Hematopoietic multipotent progenitor cell treated with erythropoietin and hydrocortisone succinate and interleukin-3 and kit ligand, for 17 days (in vitro differentiated cells): ENCODE measurements around the gene ENAH.

Experiments used
- DNase-seq: peaks from one replicate; pipeline ENCODE4 v3.0.0-alpha.2; 2015; ENCODE audit warnings: low spot score

ENAH gene

DNA sequence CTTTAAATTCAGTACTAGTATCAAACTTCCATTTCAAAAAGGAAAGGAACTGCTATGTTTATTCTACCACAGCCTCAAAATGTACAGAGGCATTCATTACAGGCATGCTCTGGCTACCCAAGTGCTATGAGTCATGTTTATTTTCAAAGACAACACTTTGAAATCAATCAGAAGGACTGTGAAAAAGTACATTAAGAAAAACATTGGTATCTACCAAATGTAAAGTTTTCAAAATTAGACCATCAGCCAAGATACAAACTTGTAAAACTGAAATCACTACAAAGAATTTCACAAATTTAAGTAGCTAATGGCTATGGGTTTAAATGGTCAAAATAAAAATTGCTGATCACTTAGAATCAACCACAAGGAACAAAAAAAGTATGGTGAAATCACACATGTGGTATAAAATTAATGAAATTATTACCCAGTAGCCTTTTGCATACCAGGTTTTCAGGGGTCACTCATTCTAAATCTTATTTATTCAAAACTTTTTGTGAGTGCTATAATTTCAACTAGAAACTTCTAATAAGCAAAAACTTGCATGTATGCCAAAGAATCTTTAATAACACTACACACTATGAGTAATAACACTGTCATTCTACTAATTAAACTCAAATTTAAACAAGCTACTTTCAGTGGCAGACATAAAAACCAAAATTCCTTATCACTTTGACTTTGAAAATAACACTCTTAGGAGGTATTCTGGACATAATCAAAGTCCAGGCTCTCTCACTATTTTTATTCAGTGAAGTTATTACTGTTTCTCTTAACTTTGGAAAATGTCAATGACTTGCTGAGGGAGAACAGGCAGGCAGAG, 49.2 kb downstream of the ENAH start:
- DNase-seq = no peak

DNA sequence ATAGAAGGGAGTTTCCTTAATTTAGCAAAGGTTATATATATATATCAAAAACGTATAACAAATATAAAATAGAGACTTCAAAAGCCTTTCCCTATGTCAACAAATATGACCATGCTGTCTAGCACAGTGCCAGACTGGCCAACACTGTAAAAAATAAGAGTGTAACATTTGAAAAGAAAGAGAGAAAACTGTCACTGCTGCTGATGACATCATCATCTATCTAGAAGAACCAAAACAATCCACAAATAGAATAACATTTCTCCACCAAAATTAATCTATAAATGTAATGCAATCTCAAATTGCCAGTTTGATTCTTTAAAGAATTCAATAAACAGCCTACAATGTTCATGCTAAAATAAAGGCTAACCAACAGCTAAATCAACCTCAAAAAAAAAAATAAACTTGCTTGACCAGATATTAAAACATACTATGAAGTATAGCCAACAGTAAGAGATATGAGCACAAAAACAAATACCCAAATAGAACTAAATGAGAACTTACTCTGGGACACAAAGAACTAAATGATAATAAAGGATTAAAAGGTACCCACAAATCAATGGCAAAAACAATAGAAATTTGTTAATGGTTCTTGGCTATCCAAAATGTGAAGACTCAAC, 50.2 kb downstream of the ENAH start:
- DNase-seq = no peak

DNA sequence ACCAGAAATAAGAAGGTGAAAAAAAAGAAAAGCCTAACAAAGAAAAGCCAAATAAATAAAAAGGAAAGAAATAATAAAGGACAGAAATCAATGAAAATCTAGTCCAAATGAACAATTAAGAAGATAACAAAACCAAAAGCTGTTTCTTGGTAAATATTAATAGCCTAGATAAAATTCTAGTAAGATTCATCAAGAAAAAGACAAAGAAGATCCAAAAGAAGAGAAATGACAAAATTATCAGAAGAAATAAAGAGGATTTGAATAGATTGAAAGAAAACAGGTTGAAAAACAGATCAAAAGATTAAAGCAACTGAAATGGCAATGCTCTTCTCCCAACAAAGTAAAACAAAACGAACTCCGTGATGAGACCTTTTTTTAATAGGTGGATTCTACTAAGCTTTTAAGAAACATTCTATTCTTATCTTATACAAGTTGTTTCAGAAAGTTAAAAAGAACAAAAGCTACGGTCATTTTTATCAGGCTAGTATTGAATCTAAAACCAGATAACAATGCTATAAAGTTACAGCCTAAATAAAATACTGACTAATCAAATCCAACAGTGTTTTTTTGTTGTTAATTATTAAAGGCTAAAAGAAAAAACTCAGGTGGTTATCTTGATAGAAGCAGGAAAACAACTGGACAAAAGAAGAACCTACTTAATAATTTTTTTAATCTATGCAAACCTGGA, 50.9 kb downstream of the ENAH start:
- DNase-seq = no peak

DNA sequence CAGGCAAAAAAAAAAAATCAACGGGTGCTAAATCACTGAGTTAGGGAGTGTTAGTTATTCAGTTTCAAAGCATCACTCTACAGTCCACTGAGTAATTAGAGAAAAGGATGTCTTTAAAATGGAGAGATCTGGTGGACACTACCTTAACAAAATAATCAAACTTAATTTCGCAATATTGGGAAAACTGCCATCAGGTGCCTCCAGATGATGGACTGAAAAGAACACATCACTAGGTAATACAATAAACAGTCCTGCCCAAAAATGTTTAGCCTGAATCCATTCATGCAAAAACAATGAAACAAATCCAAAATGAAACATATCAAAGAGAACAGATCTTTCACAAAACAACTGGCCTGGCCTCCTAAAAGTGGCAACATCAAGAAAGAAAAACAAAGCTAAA, 54.1 kb downstream of the ENAH start:
- DNase-seq = no peak

DNA sequence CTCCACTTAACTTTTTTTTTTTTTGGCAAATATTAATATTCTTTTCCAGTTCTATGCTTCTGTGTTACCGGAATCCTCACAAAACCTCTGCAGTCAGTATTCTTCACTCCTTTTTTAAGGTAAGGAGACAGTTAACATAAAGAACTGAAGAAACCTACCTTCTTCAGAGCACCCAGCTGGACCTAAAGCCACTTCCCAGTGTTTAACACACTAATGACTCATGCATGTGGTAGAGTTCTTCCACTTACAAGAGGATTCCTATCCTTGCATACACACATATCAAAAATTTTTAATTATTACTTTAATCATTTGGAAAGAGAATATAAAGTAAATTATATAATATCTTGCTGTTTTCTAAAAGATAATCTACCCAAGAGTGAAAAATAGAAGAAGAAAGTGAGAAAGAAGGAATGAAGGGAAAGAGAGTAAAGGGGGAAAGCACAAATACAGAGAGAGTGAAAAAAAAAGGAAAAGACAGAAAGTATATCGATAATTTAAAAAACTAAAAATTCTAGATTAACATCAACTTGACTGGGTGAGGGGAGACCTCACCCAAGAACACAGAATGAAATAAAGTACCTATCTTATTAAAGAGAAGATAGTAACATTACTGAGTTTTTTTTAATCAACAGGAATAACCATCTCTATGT, 54.9 kb downstream of the ENAH start:
- DNase-seq = no peak

DNA sequence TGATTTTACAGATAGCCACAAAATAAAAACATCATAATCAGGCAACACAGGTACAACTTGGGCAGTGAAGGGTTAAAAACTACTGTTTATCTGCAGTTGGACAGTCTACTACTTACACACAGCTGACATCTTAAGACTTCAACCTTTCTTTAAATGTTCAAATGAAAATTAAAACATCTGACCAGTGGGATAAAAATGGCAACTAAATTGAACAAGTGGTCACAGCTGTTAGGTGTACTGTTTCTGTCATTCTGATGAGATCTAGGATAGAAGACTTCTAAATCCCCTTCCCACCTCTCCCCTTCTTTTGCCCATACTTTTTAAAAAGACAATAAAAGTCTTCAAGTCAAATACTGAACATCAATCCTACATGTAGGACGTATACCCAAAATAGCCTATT, 56.2 kb downstream of the ENAH start:
- DNase-seq = no peak

DNA sequence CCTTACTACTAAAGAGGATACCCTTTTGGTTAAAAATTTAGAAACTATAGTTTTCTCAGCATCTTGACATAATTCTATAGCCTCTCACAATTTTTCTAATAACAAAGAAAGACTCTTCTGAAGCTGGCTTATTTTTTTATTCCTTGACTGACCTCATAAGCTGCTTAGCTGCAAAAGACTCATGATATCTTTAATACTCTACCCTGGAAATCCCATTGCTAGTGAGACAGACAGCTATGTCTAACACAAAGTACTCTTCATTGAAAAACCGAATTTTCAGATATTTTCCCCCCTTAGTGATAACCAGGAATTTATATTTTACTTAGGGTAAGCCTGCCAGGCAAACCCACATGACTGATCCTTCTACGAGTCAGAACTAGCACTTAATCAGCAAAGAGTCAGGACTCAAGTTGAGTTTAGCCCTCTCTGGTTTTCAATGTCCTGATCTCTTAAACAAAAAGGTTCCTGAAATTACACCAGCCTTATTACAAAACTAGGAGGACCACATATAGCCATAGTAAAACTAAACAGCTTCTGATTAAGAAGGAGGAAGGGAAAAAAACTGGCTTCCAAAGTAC, 56.9 kb downstream of the ENAH start:
- DNase-seq = no peak

DNA sequence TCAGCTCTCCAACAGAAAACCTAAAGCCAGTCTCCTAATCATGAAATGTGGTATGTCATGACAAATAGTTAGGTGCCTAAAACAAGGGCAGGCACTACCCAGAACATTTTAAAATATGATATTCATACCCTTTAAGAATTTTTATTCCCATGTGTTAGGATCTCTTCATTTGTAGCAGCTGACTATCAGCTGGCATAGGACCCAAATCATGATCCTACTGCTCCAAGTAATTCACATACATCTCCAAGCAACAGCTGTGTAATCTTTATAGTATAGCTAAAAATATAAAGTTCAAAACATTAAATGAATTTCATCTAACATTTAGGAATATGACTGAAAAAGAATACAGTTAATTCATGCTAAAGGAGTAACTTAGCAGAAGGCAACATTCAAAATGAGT, 57.5 kb downstream of the ENAH start:
- no peak for DNase-seq

DNA sequence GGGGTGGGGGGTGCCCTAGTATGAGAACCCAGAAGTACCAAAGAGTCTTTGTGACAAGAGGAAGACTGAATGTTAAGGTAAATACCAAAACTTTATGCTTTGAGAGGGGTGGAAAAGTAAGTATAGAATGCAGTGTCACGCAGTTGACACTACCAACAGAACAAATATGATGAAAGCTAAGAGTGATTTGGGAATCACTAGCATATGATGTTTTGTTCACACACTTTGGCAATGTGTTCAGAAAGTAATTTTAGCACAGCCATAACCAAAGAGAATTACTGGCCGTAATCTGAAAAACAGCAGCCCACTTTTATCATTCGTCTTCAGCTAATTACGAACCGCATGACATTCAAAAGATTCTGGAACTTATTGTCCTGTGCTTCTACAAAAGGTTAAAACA, 59.5 kb downstream of the ENAH start:
- DNase-seq = no peak

DNA sequence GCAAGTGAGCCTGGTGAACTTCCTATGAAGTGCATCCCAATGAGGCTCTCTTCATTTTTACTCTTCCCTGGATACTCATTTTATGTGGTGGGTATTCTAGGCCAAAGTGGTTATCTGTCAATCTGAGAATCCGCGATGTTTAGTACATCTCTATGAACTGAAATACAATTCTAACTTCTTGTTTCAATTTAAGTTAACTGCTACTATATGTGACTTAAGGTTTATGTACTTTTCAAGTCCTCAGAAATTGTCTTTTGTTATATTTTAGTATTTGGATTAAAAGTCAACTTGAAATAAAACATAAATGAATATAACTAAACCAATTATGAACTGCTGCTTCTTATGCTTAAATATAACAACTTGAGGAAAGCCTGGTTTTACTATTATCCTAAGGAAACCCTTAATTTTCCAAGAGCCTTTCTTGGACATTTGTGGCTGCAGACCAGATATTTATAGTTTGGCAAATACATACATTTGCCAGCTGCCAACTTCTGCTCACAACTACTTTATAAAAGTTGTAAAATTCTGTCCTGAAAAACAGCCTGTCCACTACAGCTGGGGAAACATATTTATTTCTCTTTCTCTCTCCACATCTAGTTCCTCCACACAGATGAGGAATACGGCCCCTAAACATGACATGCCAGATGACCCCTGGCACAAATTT, 60.4 kb downstream of the ENAH start:
- DNase-seq = no peak

DNA sequence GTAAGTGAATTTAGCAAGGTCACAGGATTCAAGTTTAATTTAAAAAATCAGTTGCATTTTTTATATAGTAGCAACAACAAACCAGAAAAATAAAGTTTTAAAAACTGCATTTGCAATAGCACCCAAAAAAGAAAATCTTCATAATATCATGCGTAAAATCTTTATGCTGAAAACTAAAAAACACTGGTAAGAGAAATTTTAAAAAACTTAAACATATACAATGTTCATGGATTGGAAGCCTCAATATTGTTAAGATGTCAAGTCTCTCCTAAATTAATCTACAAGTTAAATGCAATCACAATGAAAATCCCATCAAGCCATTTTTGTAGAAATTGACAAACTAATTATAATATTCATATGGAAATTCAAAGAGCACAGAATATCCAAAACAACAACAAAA, 65.6 kb downstream of the ENAH start:
- no peak for DNase-seq

DNA sequence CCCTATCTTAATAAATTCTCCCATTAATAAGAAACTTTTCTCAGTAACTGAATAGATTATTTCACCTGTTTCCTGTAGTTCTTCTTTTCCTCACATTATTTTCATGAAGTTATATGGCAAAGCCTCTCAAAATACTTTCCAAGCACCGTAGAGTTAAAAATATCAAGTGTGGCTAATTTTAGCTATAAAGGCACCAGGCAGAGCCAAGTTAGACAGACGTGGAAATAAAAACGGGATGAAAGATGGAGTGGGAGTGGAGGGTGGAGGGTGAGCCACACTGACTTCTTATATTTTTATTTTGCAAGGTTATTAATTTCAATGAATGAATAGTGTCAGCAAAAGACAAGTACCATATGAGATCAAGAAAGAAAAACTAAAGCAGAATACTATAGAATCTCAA, 71.7 kb downstream of the ENAH start:
- DNase-seq = no peak

DNA sequence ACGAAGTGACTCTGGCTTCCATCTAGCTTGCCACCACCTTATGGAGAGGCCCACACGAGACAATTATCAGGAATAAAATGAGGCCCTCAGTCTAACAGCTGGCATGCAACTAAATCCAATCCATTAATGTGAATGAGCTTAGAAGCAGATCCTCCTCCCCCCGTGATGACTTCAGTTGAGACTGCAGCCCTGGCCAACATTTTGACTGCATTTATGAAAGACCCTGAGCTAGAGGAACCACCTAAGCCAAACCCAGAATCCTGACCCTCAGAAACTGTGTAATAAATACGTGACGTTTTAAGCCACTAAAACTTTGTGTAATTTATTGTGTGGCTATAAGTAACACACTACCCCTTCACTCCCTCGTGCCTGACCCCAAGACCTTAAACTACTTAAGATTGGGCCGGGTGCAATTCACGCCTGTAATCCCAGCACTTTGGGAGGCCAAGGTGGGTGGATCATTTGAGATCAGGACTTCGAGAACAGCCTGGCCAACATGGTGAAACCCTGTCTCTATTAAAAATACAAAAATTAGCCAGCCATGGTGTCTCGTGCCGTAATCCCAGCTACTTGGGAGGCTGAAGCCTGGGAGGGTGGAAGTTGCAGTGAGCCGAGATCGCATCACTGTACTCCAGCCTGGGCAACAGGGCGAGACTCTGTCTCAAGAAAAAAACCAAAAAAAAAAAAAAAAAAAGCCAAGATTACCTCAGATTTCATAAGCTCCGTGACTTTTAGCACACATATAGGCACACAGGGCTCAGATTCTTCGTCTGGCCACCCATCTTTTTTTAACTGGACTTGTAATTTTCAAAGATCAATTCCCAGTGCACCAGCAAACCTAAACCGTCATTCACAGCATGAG, 72.5 kb downstream of the ENAH start:
- DNase-seq = no peak

DNA sequence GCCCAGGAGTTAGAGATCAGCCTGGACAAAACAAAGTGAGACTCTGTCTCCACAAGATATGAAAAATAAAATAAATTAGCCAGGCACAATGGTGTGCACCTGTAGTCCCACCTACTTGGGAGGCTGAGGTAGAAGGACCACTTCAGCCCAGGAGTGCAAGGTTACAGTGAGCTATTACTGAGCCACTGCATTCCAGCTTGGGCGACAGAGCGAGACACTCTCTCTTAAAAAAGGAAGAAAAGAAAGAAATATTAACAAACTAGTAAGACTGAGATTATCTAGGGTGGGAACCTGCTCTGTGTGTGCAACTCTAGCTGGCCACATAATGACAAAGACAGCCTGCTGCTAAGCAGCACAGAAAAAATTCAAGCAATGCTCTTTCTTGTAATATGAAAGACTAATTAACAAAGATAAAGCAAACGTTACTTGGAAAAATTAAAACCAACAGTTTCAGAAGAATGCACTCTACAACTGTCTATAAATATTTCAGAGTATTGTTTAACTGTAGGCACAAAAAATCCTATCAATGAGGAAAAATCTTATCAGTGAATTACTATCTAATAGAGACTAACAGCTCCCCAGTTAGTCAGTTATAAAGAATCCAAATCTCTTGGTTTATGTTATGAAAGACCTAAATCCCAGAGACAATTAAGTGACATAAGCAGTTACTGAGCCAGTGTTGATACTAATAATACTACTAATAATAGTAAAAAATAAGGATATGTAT, 74.5 kb downstream of the ENAH start:
- DNase-seq = no peak

DNA sequence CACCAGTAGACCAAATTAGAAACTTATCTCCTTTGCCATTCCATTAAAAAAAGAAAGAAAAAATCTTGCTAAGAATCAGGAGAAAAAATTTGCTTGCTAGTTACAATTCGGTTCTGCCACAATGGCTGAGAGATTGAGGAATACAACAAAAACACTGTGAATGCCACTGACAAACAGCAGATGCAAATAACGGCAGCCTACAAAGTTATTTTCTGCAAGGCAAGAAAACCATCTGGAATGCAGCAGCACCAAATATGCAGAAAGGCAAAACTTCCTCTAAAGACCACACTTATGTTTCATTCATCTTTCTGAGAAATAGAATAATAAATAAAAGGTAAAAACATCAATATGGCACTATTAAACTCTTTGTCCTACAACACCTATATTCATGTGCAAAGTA, 75.7 kb downstream of the ENAH start:
- DNase-seq = no peak

DNA sequence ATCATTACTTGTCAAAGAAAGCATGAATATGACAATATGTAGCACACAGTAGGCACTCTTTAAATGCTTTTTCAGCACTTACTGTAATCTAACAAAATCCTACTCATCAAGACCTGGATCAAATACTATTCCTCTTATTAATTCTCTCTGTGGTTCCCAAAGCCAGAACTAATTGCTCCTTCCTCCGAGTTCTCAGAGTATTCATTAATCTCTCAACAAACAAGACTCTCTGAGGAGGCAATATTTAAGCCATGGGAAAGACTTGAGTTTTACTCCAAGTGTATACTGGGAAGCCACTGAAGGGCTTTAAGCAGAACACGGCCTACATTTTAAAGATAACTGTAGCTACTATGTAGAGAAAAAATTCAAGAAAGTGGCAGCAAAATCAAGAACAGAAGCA, 79.7 kb downstream of the ENAH start:
- DNase-seq = no peak

DNA sequence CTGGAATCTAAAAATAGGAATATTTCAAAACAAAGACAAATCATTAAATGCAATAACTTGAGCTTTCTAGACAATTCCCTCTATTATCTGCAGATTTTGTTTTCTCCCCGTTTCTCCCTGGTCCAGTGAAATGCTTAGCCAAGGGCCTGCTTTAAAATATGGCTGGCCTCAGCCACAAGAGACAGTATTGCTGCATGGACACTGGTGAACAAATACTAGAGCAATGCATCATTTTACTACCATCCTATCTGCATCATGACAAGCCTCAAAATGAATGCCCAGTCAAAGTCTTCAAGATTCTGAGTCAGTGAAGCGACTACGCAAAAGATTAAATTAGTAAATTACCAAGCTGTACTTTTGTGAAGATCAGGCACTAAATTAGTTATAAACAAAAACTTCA, 80.5 kb downstream of the ENAH start:
- DNase-seq = no peak

DNA sequence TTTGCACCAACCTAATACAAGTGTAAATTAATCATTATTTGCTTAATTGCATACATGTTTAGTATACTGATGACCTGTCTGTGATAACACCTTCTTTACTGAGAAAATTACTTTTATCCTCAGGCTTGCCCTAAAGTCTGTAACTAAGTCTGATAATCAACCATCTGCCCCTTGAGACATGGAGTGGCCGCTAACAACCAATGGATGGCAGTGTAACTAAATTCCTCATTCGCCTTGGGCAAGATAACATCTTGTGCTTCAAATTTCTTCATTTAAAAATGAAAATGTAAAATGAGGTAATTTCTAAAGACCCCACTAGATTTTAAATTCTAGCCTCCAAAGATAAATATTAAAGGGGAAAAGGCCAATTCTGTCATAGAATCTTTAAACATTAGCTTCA, 85.1 kb downstream of the ENAH start:
- no peak for DNase-seq

DNA sequence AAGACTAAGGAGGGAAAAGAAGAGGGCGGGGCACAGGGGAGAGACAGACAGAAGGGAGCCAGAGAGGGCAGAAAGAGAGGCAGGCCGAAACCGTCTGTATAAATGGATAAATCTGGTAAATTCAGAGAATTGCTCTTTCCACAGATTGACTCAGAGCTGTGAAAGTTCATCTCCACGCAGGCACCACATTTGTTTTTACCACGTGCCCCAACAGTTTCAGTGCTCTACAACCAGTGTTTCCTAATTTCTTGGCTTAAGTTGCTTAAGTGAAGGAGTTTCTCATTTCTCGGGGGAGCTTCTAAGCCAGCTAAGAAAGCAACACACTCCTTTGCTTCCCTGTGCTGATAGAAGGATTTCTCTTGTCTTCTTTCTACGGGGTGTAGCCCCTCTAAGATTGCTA, 87.1 kb downstream of the ENAH start:
- no peak for DNase-seq

DNA sequence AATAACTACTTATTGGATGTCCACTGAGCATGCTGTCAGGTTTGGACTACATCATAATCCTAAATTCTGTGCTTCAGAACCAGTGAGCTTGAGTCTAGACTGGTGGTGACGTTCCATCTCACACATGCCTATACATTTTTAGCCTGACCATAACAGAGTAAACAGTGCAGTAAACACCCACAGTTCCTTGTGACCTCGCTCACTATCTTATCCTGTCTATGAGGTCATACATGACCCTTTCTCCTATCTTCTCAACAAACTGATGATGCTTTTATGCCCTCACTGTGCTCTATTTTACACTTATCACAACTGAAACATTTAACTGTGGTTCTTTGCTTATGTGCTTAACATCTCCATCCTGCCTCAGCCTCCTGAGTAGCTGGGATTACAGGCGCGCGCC, 91.2 kb downstream of the ENAH start:
- no peak for DNase-seq
